Measurements from ENCODE around the gene ZIC1. TPM values are rescaled to one million over a fixed set of nuclear protein-coding genes. Genes with fewer than 3 reads are reported as not detected.

The ZIC1 gene
- total RNA-seq, 1 experiment from 2014 or later, result not detected

DNA sequence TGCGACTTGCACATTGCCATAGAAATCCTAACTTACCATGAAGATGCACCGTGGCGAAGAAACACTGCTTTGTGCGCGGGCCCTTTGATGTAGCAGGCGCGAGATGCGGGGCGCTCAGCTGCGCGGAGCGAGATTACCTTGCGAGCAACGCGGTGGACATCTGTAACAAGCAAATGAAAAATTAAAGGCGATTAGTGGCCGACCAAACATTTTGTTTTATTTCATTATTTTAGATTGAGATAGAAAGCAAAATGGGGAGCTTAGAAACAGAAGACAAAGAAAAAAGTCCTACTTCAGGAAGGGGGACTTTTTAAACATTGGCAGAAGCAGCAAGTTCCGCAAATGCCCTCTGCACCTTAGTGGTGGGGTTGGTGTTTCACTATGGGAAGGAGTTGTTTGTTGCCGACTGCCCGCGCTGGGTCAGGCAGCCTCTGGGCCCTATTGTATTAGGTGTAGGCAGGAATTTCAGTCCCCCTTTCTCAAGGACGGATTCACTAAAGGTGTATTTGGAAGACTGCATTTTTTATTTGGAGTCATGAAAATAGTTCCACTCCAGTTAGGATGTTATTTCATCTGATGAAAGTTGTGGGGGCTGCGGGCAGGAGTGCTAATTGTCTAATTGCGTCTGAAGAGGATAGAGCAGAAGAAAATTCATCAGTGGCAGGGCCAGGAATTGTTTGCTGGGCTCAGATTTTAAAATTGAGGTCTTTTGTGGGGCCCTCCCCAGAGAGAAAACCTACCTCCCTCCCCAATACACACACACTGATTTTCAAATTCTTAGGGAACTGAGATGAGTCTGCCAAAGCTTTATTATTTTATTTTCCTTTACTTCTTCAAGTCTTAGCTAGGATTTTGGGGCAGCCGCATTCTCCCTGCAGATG lies 20.2 kb upstream of the ZIC1 start:
- Histone ChIP-seq H3K79me2 (ENCODE audit: low read length) (no peaks in the 10 kb centered on the region), H3K4me2 (ENCODE audit: low read length) (no peak overlapping the region), H3F3A (ENCODE audit: low read length, unreplicated experiment) (no peaks in the 10 kb centered on the region), H3K9me3 (ENCODE audit: low read length) (no peaks in the 10 kb centered on the region), H3K27ac (ENCODE audit: low read length) (no peak overlapping the region), H4K20me1 (ENCODE audit: low read length) (no peaks in the 10 kb centered on the region), H2AFZ (ENCODE audit: low read length) (no peak overlapping the region), H3K27me3 (ENCODE audit: low read length) (peaks cover 78% of the 10 kb centered on the region), H3K4me3 (ENCODE audit: low read length) (no peak overlapping the region), H3K4me1 (ENCODE audit: insufficient read depth, low read length) (no peaks in the 10 kb centered on the region), H3K36me3 (ENCODE audit: low read depth, low read length) (no peaks in the 10 kb centered on the region), H3K9ac (ENCODE audit: low read length) (no peak overlapping the region), H3K9me2 (replicated peaks; ENCODE audit: low read length) (no peaks in the 10 kb centered on the region)
- ChIA-PET POLR2A (ENCODE audit: unreplicated experiment) (interaction anchor here (0.7 kb wide), 1 partner anchor 24 kb away, joined by 6 read pairs; no protein-coding TSS in a partner anchor), CTCF (no interaction called here)
- TF ChIP-seq, protein P1, sequence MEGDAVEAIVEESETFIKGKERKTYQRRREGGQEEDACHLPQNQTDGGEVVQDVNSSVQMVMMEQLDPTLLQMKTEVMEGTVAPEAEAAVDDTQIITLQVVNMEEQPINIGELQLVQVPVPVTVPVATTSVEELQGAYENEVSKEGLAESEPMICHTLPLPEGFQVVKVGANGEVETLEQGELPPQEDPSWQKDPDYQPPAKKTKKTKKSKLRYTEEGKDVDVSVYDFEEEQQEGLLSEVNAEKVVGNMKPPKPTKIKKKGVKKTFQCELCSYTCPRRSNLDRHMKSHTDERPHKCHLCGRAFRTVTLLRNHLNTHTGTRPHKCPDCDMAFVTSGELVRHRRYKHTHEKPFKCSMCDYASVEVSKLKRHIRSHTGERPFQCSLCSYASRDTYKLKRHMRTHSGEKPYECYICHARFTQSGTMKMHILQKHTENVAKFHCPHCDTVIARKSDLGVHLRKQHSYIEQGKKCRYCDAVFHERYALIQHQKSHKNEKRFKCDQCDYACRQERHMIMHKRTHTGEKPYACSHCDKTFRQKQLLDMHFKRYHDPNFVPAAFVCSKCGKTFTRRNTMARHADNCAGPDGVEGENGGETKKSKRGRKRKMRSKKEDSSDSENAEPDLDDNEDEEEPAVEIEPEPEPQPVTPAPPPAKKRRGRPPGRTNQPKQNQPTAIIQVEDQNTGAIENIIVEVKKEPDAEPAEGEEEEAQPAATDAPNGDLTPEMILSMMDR (conservative IDR thresholded peaks at IDR 0.05; ENCODE audit: low read depth, low read length), result no peak
- TF ChIP-seq EZH2 (IDR thresholded peaks at IDR 0.05; ENCODE audit: low read length, unreplicated experiment), result no peak
- ATAC-seq (no peak), DNase-seq (no peak)
- no TSS peak for BruUV-seq (replicated peaks)
- intact Hi-C loops (cut with micrococcal nuclease), result no loop called here

DNA sequence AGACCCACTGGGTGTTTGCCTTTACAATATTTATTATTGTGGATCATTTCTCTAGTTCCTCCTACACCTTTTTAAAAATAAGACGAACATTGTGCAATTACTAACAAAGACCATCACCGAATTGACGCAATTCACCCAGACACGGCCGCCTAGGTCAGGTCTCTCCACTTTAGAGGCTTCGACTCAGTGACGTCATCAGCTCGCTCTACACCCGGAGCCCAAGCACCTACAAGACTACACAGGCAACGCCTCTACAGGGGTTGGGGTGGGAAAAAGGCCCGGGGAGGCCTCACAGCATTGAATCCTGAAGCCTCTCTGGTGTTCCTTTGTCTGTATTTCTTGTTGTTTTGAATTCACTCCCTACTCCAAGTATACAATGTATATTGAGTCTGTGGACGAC lies 19.4 kb upstream of the ZIC1 start:
- peaks cover 78% of the 10 kb centered on the region for H3K27me3 ChIP-seq (ENCODE audit: low read length)
- H3F3A ChIP-seq (ENCODE audit: low read length, unreplicated experiment), result no peaks in the 10 kb centered on the region
- H3K9me3 ChIP-seq (ENCODE audit: low read length), result no peaks in the 10 kb centered on the region
- no peak overlapping the region for H2AFZ ChIP-seq (ENCODE audit: low read length)
- H3K27ac ChIP-seq (ENCODE audit: low read length), result no peak overlapping the region
- H3K4me3 ChIP-seq (ENCODE audit: low read length), result no peak overlapping the region
- H3K9ac ChIP-seq (ENCODE audit: low read length), result no peak overlapping the region
- H3K4me2 ChIP-seq (ENCODE audit: low read length), result no peak overlapping the region
- no peaks in the 10 kb centered on the region for H3K79me2 ChIP-seq (ENCODE audit: low read length)
- no peak for TF ChIP-seq EZH2phosphoT487 (IDR thresholded peaks at IDR 0.05; ENCODE audit: borderline replicate concordance, low read length)
- TF ChIP-seq, protein P1 (conservative IDR thresholded peaks at IDR 0.05; ENCODE audit: low read depth, low read length), result no peak
- no peak for TF ChIP-seq EZH2 (IDR thresholded peaks at IDR 0.05; ENCODE audit: low read length, unreplicated experiment)
- no peaks in the 10 kb centered on the region for H4K20me1 ChIP-seq (ENCODE audit: low read length)
- H3K36me3 ChIP-seq (ENCODE audit: low read depth, low read length), result no peaks in the 10 kb centered on the region
- ChIA-PET POLR2A (ENCODE audit: unreplicated experiment) (interaction anchor here (0.7 kb wide), 1 partner anchor 24 kb away, joined by 6 read pairs; no protein-coding TSS in a partner anchor), CTCF (no interaction called here)
- H3K9me2 ChIP-seq (replicated peaks; ENCODE audit: low read length), result no peaks in the 10 kb centered on the region
- no peaks in the 10 kb centered on the region for H3K4me1 ChIP-seq (ENCODE audit: insufficient read depth, low read length)
- intact Hi-C loops (cut with micrococcal nuclease), result no loop called here
- DNase-seq (no peak), ATAC-seq (no peak)
- BruUV-seq (replicated peaks), result no TSS peak
